Liver (tissue), 3 donors: ENCODE results near the gene MASP1.

Source experiments
- ATF3 ChIP-seq: IDR thresholded peaks from 2 replicates; pipeline ENCODE4 v1.6.1; 2016; ENCODE audit warnings: antibody characterized with exemption
- CTCF ChIP-seq: fragments of 150-350 bp; IDR thresholded peaks from 2 replicates; pipeline ENCODE4 v1.5.1; 2017; ENCODE audit warnings: improper control_type of control experiment, low read depth, low read length; ENCODE audit not compliant: missing input control
- GABPA ChIP-seq, 2 donors: IDR thresholded peaks in 1 of 2; conservative IDR thresholded peaks in 1 of 2; 2 replicates each; pipeline ENCODE4 v1.6.1; 2016; ENCODE audit warnings: antibody characterized with exemption in 2 of 2, mild to moderate bottlenecking in 1 of 2, moderate library complexity in 1 of 2
- HNF4G ChIP-seq: IDR thresholded peaks from 2 replicates; pipeline ENCODE4 v1.6.1; 2016; ENCODE audit warnings: antibody characterized with exemption
- MAX ChIP-seq: IDR thresholded peaks from 2 replicates; pipeline ENCODE4 v1.6.1; 2016; ENCODE audit warnings: antibody characterized with exemption
- RAD21 ChIP-seq, 2 donors: IDR thresholded peaks; 2 replicates each; pipeline ENCODE4 v1.6.1; 2016; ENCODE audit warnings: antibody characterized with exemption in 2 of 2, mild to moderate bottlenecking in 2 of 2
- SP1 ChIP-seq: IDR thresholded peaks from 2 replicates; pipeline ENCODE4 v1.6.1; 2018; ENCODE audit warnings: antibody characterized with exemption, mild to moderate bottlenecking
- YY1 ChIP-seq: IDR thresholded peaks from 2 replicates; pipeline ENCODE4 v1.6.1; 2016; ENCODE audit warnings: antibody characterized with exemption, mild to moderate bottlenecking
- donor health status: healthy.
- donor health status: healthy.

GRCh38 chr3:187210091-187210490 lies 81.4 kb downstream of the MASP1 start:
- TF ChIP-seq RAD21 (IDR thresholded peaks at IDR 0.05) (no peak), HNF4G (no peak), CTCF (no peak), YY1 (no peak), MAX (no peak), GABPA (IDR thresholded peaks at IDR 0.05 in 1 of 2, conservative IDR thresholded peaks at IDR 0.05 in 1 of 2) (no peak), ATF3 (no peak), SP1 (no peak)
